Thoracic aorta (tissue), 2 donors: ENCODE measurements around the gene KCNT2. TPM values are rescaled to one million over a fixed set of nuclear protein-coding genes. Genes with fewer than 3 reads are reported as not detected.

Experiments used
- ATAC-seq: fragments of 150-250 bp; one replicate; pipeline ENCODE4 v1.8.0; 2017; ENCODE audit warnings: low read depth; ENCODE audit not compliant: insufficient number of reproducible peaks, low FRiP score
- DNase-seq: peaks from one replicate; pipeline ENCODE4 v3.0.0-alpha.2; 2020; ENCODE audit warnings: low spot score
- H3K27ac ChIP-seq, 2 donors: fragments of 200-600 bp; sonication (generic); 1 replicate in 1 of 2; 2 replicates in 1 of 2; pipeline ENCODE4 v1.5.1; 2016; ENCODE audit warnings: mild to moderate bottlenecking in 2 of 2, moderate library complexity in 2 of 2
- H3K27me3 ChIP-seq: fragments of 200-600 bp; sonication (generic); replicated peaks from 2 replicates; pipeline ENCODE4 v1.6.0; 2016; ENCODE audit warnings: mild to moderate bottlenecking; ENCODE audit not compliant: insufficient read depth
- H3K36me3 ChIP-seq: fragments of 200-600 bp; sonication (generic); one replicate; pipeline ENCODE4 v1.5.1; 2016
- H3K4me1 ChIP-seq, 2 donors: fragments of 200-600 bp; sonication (generic); 1 replicate in 1 of 2; 2 replicates in 1 of 2; pipeline versions ENCODE4 v1.5.1 to v1.6.0; 2016; ENCODE audit warnings: low read depth in 2 of 2, mild to moderate bottlenecking in 1 of 2; ENCODE audit not compliant: control insufficient read depth in 1 of 2
- H3K4me3 ChIP-seq: fragments of 200-600 bp; sonication (generic); 2 replicates; pipeline ENCODE4 v1.5.1; 2016; ENCODE audit warnings: mild to moderate bottlenecking
- H3K9me3 ChIP-seq: fragments of 200-600 bp; sonication (generic); 2 replicates; pipeline ENCODE4 v1.5.1; 2016
- total RNA-seq, 2 donors: library from RNA; depleted of rRNA; stranded (reverse); fragments of >200 nt; gene quantifications; one replicate each; pipeline versions ENCODE4 v1.1.0 to v1.2.3, GENCODE V29; 2016
- TF ChIP-seq, protein P1 (sequence below): fragments of 200-600 bp; sonication (generic); IDR thresholded peaks from one replicate; pipeline ENCODE4 v1.5.1; 2019; ENCODE audit warnings: antibody characterized with exemption

Gene KCNT2
- total RNA-seq, 2 donors from 2014 or later = 15.6 to 23.6 TPM

DNA sequence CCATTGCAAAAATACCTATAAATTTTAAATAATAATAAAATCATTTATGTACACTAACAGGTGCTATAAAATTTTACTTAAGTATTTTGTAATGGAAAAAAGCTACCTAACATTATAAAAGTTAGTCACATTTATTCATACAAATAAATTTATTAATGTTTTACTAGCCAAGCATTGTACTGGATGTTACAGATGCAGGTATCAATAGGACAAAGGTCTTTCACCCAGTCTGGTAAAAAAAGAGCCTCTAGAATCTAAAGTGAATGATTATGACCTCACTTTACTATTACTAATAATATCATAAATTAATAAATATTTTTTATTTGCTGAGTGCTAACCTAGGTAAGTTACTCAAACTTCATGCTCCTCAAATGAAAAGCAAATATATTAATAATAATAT lies 170.6 kb downstream of the KCNT2 start:
- H3K27ac ChIP-seq = no peak overlapping the region
- no peaks in the 10 kb centered on the region for H3K4me1 ChIP-seq
- H3K27me3 ChIP-seq = no peaks in the 10 kb centered on the region
- TF ChIP-seq, protein P1, sequence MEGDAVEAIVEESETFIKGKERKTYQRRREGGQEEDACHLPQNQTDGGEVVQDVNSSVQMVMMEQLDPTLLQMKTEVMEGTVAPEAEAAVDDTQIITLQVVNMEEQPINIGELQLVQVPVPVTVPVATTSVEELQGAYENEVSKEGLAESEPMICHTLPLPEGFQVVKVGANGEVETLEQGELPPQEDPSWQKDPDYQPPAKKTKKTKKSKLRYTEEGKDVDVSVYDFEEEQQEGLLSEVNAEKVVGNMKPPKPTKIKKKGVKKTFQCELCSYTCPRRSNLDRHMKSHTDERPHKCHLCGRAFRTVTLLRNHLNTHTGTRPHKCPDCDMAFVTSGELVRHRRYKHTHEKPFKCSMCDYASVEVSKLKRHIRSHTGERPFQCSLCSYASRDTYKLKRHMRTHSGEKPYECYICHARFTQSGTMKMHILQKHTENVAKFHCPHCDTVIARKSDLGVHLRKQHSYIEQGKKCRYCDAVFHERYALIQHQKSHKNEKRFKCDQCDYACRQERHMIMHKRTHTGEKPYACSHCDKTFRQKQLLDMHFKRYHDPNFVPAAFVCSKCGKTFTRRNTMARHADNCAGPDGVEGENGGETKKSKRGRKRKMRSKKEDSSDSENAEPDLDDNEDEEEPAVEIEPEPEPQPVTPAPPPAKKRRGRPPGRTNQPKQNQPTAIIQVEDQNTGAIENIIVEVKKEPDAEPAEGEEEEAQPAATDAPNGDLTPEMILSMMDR = no peak
- no peak overlapping the region for H3K4me3 ChIP-seq
- no peak for DNase-seq
- no peaks in the 10 kb centered on the region for H3K9me3 ChIP-seq
- H3K36me3 ChIP-seq = no peaks in the 10 kb centered on the region
- ATAC-seq = no peak

DNA sequence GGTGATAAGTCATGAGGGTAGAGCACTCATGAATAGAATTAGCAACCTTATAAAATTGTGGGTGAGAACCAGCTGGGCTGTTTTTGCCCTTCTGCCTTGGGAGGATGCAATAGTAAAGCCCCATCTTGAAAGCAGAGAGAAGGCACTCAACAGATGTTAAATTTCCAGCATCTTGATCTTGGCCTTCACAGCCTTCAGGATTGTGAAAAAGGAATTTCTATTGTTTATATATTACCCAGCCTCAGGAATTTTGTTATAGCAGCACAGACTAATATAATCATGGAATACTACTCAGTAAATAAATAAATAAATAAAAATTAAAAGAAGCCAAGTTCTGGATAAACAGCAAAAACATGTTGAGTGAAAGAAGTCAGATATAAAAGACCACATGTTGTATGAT lies 175.2 kb downstream of the KCNT2 start:
- no peaks in the 10 kb centered on the region for H3K4me1 ChIP-seq
- no peaks in the 10 kb centered on the region for H3K9me3 ChIP-seq
- TF ChIP-seq, protein P1 = no peak
- no peak for ATAC-seq
- no peak overlapping the region for H3K4me3 ChIP-seq
- H3K36me3 ChIP-seq = no peaks in the 10 kb centered on the region
- no peak for DNase-seq
- no peak overlapping the region for H3K27ac ChIP-seq
- no peaks in the 10 kb centered on the region for H3K27me3 ChIP-seq

DNA sequence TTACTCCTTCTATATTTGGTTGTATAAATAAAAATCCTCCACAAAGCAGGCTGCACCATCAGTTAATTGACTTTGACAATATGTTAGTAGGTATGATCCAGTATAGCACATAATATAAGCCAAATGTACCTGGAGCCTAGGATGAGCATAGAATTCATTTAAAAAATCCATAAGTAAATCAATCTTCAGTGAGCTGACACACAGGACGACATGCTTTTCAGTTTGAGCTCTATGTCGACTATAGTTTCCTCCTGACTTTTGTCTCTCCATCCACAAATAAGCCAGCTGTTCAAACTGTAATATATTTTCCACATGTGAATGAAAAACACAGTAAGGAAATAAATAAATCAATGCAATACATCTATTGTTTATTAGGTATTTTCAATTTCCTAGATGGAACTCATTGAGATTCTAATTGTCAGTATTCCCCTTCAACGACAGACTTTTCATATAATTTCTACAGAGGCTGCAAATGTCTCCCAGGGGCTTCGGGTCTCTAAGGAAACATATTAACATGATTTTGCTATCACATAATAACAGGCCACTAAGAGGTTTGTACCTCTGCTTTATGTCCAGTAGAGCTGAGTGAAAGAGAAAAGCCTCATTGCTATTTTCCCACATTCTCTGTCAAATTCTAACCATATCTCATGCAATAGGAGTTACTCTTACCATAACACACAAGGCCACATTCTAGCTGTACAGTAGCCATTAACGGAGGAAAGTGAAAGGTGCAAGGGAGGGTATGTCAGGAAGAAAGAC lies 180.1 kb downstream of the KCNT2 start:
- no peaks in the 10 kb centered on the region for H3K36me3 ChIP-seq
- TF ChIP-seq, protein P1 = no peak
- no peaks in the 10 kb centered on the region for H3K27me3 ChIP-seq
- H3K27ac ChIP-seq = no peak overlapping the region
- DNase-seq (no peak), ATAC-seq (no peak)
- no peak overlapping the region for H3K4me3 ChIP-seq
- H3K4me1 ChIP-seq = peaks cover 0 to 3% of the 10 kb centered on the region in 2 donors
- no peaks in the 10 kb centered on the region for H3K9me3 ChIP-seq

DNA sequence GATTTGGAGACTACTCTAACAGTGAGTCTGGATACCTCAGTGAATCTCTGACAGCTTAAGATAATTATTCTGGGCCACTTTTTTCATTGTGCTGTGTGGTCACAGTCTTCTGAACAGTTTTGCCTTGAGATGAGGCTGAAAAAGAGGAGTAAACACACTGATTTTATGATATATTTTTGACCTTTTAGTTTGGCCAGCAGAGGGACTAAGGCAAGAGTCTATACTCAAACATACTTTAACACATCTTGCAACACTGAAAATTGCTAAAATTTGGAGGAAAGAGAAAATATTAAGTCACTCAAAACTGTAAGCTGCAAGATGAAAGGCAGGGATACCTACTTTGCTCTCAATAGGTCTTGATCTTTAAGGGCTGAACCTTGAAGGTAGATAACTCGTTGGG lies 182.7 kb downstream of the KCNT2 start:
- ATAC-seq (no peak), DNase-seq (no peak)
- no peak overlapping the region for H3K27ac ChIP-seq
- H3K27me3 ChIP-seq = no peaks in the 10 kb centered on the region
- H3K36me3 ChIP-seq = no peaks in the 10 kb centered on the region
- H3K4me3 ChIP-seq = no peak overlapping the region
- peaks cover 0 to 3% of the 10 kb centered on the region in 2 donors for H3K4me1 ChIP-seq
- H3K9me3 ChIP-seq = no peaks in the 10 kb centered on the region
- TF ChIP-seq, protein P1 = no peak

DNA sequence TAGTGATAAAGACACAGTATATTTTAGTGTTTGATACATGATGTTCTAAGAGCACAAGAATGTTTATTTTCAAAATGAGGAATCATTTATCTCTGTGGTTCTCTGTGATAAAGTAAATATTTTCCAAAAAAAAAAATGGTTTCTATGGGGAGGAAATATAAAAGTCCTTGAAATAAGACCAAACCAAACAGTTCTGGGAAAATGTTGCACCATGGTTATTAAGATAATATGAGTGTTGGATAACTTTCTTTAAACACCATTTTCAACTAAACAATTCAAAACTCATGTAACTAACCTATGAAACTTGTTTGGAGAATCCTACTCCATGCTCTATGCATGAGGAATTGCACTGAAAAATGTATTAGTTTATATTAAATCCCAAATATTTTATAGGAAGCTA lies 184.6 kb downstream of the KCNT2 start:
- TF ChIP-seq, protein P1 = no peak
- Histone ChIP-seq H3K27me3 (no peaks in the 10 kb centered on the region), H3K4me1 (peaks cover 0 to 3% of the 10 kb centered on the region in 2 donors), H3K9me3 (no peaks in the 10 kb centered on the region), H3K36me3 (no peaks in the 10 kb centered on the region), H3K27ac (no peak overlapping the region), H3K4me3 (no peak overlapping the region)
- no peak for ATAC-seq
- DNase-seq = no peak
